ENCODE results near the gene EOLA1. TPM values are rescaled to one million over a fixed set of nuclear protein-coding genes. Genes with fewer than 3 reads are reported as not detected.

The EOLA1 gene
- total and polyA plus RNA-seq, 2 of the 4 experiments (the other 2 are of a cell fraction): 15.5 to 16.8 TPM

DNA sequence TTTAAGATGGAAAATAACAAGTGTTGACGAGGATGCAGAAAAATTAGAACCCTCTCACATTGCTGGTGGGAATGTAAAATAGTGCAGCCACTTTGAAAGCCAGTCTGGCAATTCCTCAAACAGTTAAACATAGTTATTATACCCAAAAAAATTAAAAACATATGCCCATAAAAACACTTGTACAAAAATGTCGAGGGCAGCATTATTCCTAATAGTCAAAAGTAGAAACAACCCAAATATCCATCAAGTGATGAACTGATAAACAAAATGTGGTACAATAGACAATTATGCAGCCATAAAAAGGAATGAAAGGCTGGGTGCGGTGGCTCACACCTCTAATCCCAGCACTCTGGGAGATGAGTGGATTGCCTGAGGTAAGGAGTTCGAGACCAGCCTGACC lies 42.0 kb upstream of the EOLA1 start:
- no peaks in the 10 kb centered on the region for H3K4me1 ChIP-seq (ENCODE audit: control insufficient read depth, insufficient read depth, low read length)
- in situ Hi-C loops (cut with MboI; ENCODE audit: low sequenced_read_pairs): no loop called here
- H2AK9ac ChIP-seq (replicated peaks; ENCODE audit: low read depth, low read length, poor library complexity): no peak overlapping the region
- no CpG with 5 or more reads among the region's 4 CpGs for WGBS, 2 experiments (ENCODE audit: extremely low coverage in 2 of 2, insufficient read length in 1 of 2)
- H3K27ac ChIP-seq (ENCODE audit: insufficient read depth, low read length): no peak overlapping the region
- no peak overlapping the region for H2BK5ac ChIP-seq (ENCODE audit: low read depth, low read length, poor library complexity, severe bottlenecking)
- TF ChIP-seq MAFK (IDR thresholded peaks at IDR 0.05; ENCODE audit: low read depth, low read length) (peak; percentile 77), POLR2A (IDR thresholded peaks at IDR 0.05; ENCODE audit: low read depth, low read length) (no peak)
- H2BK15ac ChIP-seq (ENCODE audit: low read depth, low read length): no peak overlapping the region
- H4K5ac ChIP-seq (ENCODE audit: low read depth, low read length): no peak overlapping the region
- intact Hi-C loops (cut with micrococcal nuclease): no loop called here
- H2BK120ac ChIP-seq (ENCODE audit: low read depth, low read length): no peak overlapping the region
- H2AFZ ChIP-seq (replicated peaks; ENCODE audit: low read length, poor library complexity): no peak overlapping the region
- dilution Hi-C loops (cut with HindIII; ENCODE audit: low sequenced_read_pairs, unreplicated experiment): no loop called here
- H4K91ac ChIP-seq (ENCODE audit: insufficient read depth, low read depth, low read length): no peak overlapping the region
- no TSS peak for BruUV-seq (replicated peaks)
- DNase-seq (no peak), ATAC-seq (ENCODE audit: low read depth) (no peak)
- H3K56ac ChIP-seq (ENCODE audit: extremely low read depth, insufficient read depth, low read length): no peak overlapping the region
- POLR2A ChIA-PET (ENCODE audit: unreplicated experiment): no interaction called here
- H4K8ac ChIP-seq (ENCODE audit: low read depth in 2 of 2, low read length in 2 of 2): no peak overlapping the region
- no peak overlapping the region for H3K4ac ChIP-seq (ENCODE audit: low read depth, low read length)
- H2BK20ac ChIP-seq (ENCODE audit: low read depth, low read length): no peak overlapping the region
- peaks cover 28% of the 10 kb centered on the region for H3K36me3 ChIP-seq (ENCODE audit: control insufficient read depth, insufficient read depth, low read length)
- no peak overlapping the region for H3K23ac ChIP-seq (ENCODE audit: low read depth, low read length)
- H3K14ac ChIP-seq (replicated peaks; ENCODE audit: low read depth, low read length): no peak overlapping the region
- H3K9ac ChIP-seq (ENCODE audit: low read depth, low read length): no peak overlapping the region
- H2AK5ac ChIP-seq (ENCODE audit: low read depth, low read length): no peak overlapping the region
- peaks cover 4% of the 10 kb centered on the region; the same call in 1 of the 2 replicates for H3K9me1 ChIP-seq (ENCODE audit: insufficient read depth, low read length)
- H3K4me3 ChIP-seq (ENCODE audit: insufficient read depth, low read depth, low read length): no peak overlapping the region
- no peaks in the 10 kb centered on the region for H4K20me1 ChIP-seq (ENCODE audit: insufficient read depth, low read length)
- H3K4me2 ChIP-seq (ENCODE audit: low read depth, low read length): no peak overlapping the region
- H3K9me3 ChIP-seq (ENCODE audit: control insufficient read depth, insufficient read depth, low read length): no peaks in the 10 kb centered on the region
- CTCF ChIA-PET: no interaction called here
- no peaks in the 10 kb centered on the region for H3K27me3 ChIP-seq (ENCODE audit: control insufficient read depth, insufficient read depth, low read length)
- peaks cover 4 to 7% of the 10 kb centered on the region in 2 experiments; a peak in 1 of 4 replicates for H3K79me1 ChIP-seq (ENCODE audit: low read depth in 1 of 2, low read length in 2 of 2)
- H3K18ac ChIP-seq (ENCODE audit: low read depth, low read length): no peak overlapping the region
